Activated naive CD8-positive, alpha-beta T cell treated with anti-CD3 and anti-CD28 coated beads, Interleukin-2, amount 50 U/mL, for 24 hours (primary cell): ENCODE measurements around the gene KLRC1.
"Not testable (repeated sequence)": the region's sequence is repeated elsewhere in the genome, so short reads cannot be mapped to it uniquely, and the experiment has no call there.

Source experiments
- ATAC-seq: fragments of 150-1000 bp; cut with Tn5 transposase; one replicate; pipeline ENCODE4 v1.10.0; 2021
- DNase-seq: peaks from one replicate; pipeline ENCODE4 v3.0.0; 2021
- H3K27ac Mint-ChIP-seq: one replicate; pipeline ENCODE4 v1.8.0; 2021; ENCODE audit warnings: mild to moderate bottlenecking, mixed read lengths
- H3K27me3 Mint-ChIP-seq: one replicate; pipeline ENCODE4 v1.8.0; 2021; ENCODE audit warnings: mixed read lengths
- H3K36me3 Mint-ChIP-seq: one replicate; pipeline ENCODE4 v1.8.0; 2021; ENCODE audit warnings: low read depth, mixed read lengths
- H3K4me1 Mint-ChIP-seq: one replicate; pipeline ENCODE4 v1.8.0; 2021; ENCODE audit warnings: mixed read lengths
- H3K4me3 Mint-ChIP-seq: one replicate; pipeline ENCODE4 v1.8.0; 2021; ENCODE audit warnings: mild to moderate bottlenecking, moderate library complexity, mixed read lengths
- H3K9me3 Mint-ChIP-seq: one replicate; pipeline ENCODE4 v1.8.0; 2021; ENCODE audit warnings: mixed read lengths

The KLRC1 gene

GRCh38 chr12:10398168-10398567 is 55.0 kb downstream of the KLRC1 start:
- peaks cover 77% of the 10 kb centered on the region for H3K4me1 Mint-ChIP-seq
- no peaks in the 10 kb centered on the region for H3K27me3 Mint-ChIP-seq
- no peaks in the 10 kb centered on the region for H3K9me3 Mint-ChIP-seq
- no peak for DNase-seq
- peak overlapping the region; percentile 70 for H3K27ac Mint-ChIP-seq
- peaks cover 22% of the 10 kb centered on the region for H3K36me3 Mint-ChIP-seq
- no peak for ATAC-seq
- H3K4me3 Mint-ChIP-seq, result peak overlapping the region; percentile 75

DNA sequence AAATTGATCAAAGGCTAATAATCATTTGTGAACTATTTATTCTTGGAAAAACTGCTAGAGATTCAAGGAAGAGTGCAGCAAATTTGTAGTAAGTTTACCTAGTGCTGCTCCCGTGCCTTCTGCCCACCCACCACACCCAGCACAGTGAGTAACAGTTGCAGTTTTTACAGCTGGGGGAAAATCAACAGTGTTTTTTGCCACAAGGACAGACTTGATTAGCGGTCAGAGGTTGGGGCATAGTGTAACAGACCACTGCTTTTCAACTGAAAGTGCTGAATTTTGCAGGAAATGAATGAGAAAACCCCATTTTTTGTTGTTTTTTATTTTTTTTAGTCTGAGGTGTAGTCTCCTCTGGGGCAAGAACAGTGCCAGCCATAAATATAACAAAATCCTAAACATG is 55.9 kb downstream of the KLRC1 start:
- peaks cover 82% of the 10 kb centered on the region for H3K4me1 Mint-ChIP-seq
- peak overlapping the region; percentile 70 for H3K27ac Mint-ChIP-seq
- DNase-seq (no peak), ATAC-seq (peak; percentile 57)
- peak overlapping the region; percentile 75 for H3K4me3 Mint-ChIP-seq
- no peaks in the 10 kb centered on the region for H3K9me3 Mint-ChIP-seq
- peaks cover 19% of the 10 kb centered on the region for H3K36me3 Mint-ChIP-seq
- H3K27me3 Mint-ChIP-seq, result no peaks in the 10 kb centered on the region

DNA sequence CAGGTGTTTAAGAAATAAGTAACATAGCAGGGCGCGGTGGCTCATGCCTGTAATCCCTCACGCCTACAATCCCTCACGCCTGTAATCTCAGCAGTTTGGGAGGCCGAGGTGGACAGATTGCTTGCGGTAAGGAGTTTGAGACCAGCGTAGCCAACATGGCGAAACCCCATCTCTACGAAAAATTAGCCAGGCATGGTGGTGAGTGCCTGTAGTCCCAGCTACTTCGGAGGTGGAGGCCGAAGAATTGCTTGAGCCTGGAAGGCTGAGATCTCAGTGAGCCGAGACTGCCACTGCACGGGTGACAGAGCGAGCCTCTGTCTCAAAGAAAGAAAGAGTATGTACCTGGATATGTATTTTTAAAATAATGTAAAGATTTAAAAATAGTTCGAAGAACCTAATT is 57.0 kb downstream of the KLRC1 start:
- H3K36me3 Mint-ChIP-seq, result peaks cover 13% of the 10 kb centered on the region
- peaks cover 80% of the 10 kb centered on the region for H3K4me1 Mint-ChIP-seq
- not testable (repeated sequence) for H3K27me3 Mint-ChIP-seq, H3K9me3 Mint-ChIP-seq, DNase-seq, ATAC-seq
- peak overlapping the region; percentile 75 for H3K4me3 Mint-ChIP-seq
- peak overlapping the region; percentile 96 for H3K27ac Mint-ChIP-seq
